Middle frontal gyrus (tissue), 1 donor: Measurements from ENCODE around the gene ST6GALNAC3.

Experiments used
- DNase-seq: peaks from one replicate; pipeline ENCODE4 v3.0.0-alpha.2; 2015; ENCODE audit warnings: low spot score; ENCODE audit errors: extremely low spot score

ST6GALNAC3 gene

DNA sequence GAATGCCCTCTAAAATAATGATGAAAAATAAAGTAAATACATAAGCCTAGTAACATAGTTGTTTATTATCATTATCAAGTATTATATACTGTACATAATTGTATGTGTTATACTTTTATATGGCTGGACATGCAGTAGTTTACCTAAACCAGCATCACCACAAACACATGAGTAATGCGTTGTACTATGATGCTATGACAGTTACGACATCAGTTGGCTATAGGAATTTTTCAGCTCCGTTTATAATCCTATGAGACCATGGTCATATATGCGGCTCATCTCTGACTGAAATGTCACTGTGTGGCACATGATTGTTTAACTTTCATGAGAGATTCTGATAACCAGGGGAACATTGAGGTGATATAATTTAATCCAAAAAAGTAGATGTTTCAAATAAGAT lies 352.1 kb downstream of the ST6GALNAC3 start:
- no peak for DNase-seq

DNA sequence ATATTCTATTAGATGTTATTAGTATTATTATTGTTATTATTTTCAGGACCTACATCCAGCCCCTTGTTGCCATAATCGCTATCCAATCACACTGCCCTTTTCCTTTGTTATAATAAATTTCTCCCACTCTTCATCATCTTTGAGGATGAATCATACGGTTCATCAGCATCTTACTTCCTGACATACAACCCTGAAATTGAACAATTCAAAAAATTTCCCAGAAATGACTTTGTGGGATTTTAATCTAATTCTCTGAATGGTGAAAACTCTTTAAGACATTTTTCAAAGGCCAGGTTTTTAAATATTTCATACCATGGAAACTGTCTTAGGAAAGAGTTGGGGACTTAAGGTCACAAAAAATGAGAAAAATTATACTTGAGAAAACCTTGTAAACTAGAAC lies 353.5 kb downstream of the ST6GALNAC3 start:
- no peak for DNase-seq

DNA sequence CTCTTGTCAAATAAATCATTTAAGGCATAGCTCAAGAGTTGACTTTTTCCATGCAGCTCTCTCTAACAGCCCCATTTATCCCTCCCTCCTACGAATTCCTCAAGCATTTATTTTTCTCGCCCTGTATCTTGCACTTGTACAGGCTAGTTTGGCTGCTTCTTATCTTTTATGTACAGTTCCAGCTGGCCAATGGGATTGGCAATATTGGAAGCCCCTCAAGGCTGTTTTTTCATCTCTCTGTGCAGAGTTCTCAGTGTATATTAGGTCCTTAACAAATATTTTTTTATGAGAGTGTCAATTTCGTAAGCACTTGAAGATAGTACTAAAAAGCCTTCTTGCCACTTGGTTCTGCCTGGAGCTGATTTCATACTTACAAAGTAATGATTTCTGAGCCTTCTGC lies 356.0 kb downstream of the ST6GALNAC3 start:
- DNase-seq = no peak

- DNase-seq = no peak
Measured at GRCh38 chr1:76433526-76433925, 359.0 kb downstream of the ST6GALNAC3 start.

DNA sequence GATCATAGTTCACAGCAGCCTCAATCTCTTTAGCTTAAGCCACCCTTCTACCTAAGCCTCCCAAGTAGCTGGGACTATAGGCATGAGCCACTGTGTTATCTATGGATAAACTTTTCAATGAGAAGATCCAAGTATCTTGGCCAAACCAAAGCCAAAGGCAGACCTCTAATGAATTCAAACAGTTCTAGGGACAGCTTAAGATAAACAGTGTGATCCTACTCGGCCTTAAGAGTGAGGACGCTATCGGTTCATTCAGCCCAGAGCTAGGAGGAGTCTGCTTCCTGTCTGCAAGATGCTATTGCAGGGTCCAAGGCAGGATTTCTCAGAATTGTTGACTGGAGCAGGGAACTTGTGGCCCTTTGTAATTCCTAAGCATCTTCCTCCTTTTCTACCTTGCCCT lies 368.7 kb downstream of the ST6GALNAC3 start:
- DNase-seq = no peak

GRCh38 chr1:76444773-76445172 lies 370.2 kb downstream of the ST6GALNAC3 start:
- DNase-seq = no peak

GRCh38 chr1:76450229-76450628 lies 375.7 kb downstream of the ST6GALNAC3 start:
- no peak for DNase-seq

DNA sequence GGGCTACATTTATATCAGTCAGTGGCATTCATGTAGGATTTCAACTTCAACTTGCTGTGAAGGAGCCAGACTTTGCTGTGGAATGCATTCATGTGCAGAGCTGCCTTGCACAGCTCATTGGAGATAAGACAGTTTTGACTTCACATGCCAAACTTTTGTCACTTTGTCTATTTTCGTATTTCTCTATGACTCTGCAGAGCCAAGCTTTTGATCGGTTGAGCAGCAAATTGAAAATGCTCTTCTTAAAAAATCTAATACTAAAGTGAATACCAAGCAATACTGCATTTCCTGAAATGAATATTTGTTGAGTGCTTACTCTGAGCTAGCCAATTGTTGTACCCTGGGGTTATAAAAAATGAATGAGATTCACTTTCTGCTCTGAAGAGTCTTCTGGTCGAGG lies 388.7 kb downstream of the ST6GALNAC3 start:
- DNase-seq = no peak

- no peak for DNase-seq
Measured at GRCh38 chr1:76463849-76464248, 389.3 kb downstream of the ST6GALNAC3 start.

GRCh38 chr1:76465030-76465429 lies 390.5 kb downstream of the ST6GALNAC3 start:
- no peak for DNase-seq

DNA sequence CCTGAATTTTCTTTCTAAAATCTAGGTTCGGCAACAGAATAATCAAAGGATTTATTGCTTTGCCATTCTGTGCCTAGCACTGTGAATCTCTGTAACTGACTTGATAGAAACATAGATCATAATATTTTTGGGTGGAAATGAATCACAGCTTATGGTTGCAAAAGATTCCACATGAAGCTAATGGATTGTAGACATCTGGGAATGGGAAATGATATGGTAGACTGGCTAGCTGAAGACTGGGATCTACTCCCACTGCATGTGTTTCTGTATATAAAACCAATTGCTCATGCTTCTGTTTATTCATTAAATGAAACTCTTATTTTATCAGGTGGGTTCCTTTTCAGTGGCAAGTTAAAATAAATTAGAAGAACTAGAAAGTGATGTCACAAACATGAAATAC lies 395.6 kb downstream of the ST6GALNAC3 start:
- no peak for DNase-seq

GRCh38 chr1:76471536-76471935 lies 397.0 kb downstream of the ST6GALNAC3 start:
- DNase-seq = no peak

- DNase-seq = no peak
Measured at GRCh38 chr1:76473591-76473990, 399.0 kb downstream of the ST6GALNAC3 start.

DNA sequence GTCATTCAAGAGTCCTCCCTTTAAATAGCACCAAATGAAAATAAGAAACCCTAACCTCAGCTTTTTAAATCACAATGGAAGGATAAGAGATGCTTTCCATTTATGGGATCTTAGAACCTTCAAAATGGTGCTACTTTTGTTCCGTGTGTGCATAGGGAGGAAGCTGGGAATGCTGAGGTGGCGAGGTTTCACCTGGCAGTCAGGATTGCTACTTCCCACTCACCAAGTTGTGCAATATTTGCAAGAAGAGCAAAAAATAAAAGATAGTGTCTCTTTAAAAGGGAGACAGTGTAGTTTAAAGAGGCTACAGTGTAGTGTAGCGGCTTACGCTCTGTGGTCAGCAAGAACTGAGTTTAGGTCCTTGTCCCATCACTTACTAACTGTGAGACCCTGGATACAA lies 400.4 kb downstream of the ST6GALNAC3 start:
- DNase-seq = no peak

DNA sequence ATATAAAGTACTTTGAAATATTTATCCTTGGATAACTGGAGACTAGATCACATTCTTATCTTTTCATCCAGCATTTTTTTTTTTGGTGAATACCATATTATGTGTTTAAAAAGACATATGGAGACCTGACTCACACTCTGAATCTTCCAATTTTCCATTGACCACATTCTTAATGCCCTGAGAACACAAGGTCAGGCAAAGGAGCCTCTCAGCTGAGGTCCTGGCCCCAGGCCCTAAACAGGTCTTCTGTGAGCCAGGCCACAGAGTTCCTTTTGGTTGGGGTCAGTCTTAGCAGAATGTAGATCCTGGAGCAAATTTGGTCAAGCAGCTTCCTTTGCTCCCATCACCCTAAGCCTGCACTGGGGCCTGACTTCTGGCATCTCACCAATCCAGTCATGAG lies 402.6 kb downstream of the ST6GALNAC3 start:
- no peak for DNase-seq

- no peak for DNase-seq
Measured at GRCh38 chr1:76480827-76481226, 406.3 kb downstream of the ST6GALNAC3 start.

DNA sequence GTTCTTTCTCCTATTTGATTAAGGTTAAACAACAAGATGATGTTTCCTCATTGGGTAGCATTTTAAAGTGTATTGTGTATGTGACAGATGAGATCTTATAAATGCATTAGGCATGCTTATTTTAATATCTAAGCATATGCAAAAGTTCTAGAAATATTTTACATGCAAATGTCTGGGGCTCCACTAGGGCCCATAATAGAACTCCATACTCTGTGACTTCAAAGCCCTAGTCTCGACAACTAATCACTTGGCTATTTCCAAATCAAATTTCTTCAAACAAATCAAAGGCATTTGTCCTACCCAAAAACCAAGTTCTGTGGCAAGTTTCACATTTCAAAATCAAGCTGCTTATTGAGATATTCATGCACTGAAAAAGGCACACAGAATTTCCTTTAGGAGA lies 407.1 kb downstream of the ST6GALNAC3 start:
- DNase-seq = no peak

GRCh38 chr1:76482272-76482671 lies 407.7 kb downstream of the ST6GALNAC3 start:
- DNase-seq = no peak

- no peak for DNase-seq
Measured at GRCh38 chr1:76491737-76492136, 417.2 kb downstream of the ST6GALNAC3 start.

DNA sequence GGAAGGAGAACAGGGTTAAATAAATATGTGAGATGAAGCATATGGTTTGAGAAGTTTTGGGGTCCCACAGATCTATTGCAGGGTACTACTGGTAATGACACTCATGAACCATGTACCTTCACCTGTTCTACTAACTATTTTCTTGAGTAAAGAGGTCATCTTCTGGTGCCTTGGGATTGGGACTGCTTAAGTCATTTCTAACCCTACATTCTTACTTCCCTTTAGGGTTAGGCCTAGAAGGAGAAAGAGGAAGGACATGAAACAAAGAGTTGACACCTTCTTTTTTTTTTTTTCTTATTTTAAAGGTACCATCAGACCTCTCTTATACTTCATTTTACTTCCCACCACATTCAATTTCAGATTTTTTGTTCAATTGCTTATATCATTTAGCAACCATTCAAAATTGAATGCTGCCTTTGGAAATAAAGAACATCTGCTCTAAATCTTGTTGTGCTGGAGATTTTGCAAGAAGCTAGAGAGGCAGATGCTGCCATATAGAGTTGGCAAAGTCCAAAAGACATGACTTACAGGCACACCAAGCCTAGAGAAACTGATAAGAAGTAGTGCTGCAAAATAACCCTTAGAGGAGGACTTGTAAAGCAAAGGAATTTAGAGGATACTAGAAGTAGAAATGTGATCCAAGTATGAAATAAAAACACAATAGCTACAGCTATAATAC lies 418.3 kb downstream of the ST6GALNAC3 start:
- DNase-seq = no peak

GRCh38 chr1:76494807-76495206 lies 420.3 kb downstream of the ST6GALNAC3 start:
- no peak for DNase-seq

DNA sequence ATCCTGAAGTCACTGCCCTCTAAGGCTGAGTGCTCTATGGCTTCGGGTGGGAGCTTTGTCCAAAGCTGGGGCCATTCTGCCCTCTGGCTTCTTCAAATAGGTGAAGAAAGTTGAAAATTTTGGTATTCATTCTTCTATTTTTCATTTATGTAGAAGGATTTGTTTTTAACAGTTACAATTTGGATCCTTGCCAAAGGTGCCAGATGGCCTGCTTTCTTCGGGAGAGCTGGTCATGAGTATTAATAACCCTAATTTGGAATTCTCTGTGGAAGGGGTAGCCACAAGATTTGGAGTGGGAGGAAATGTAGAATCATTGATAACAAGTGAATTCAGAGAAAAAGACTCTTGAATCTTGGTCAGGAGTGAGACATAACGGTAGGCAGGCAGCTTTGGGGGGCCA lies 422.3 kb downstream of the ST6GALNAC3 start:
- no peak for DNase-seq

GRCh38 chr1:76500116-76500515 lies 425.6 kb downstream of the ST6GALNAC3 start:
- no peak for DNase-seq

GRCh38 chr1:76501136-76501535 lies 426.6 kb downstream of the ST6GALNAC3 start:
- no peak for DNase-seq
